GM12878 (cell line): ENCODE results near the gene ARHGAP26. TPM values are rescaled to one million over a fixed set of nuclear protein-coding genes. Genes with fewer than 3 reads are reported as not detected.

Experiments
- ATAC-seq: fragments of 200-7000 bp; cut with Tn5 transposase; 3 replicates; pipeline ENCODE4 v1.9.1; 2020; ENCODE audit warnings: mild to moderate bottlenecking, moderate library complexity
- BruUV-seq: library from RNA; stranded (reverse); fragments of 400-500 nt; replicated peaks from 2 replicates; lab custom pipeline; 2021; lab: Mats Ljungman, UMichigan
- CTCF ChIA-PET: fragments of 300-600 bp; sonication (Branson Sonifier 250); formaldehyde crosslinking; extraction: SDS; loops from one replicate; lab custom pipeline; 2021; ENCODE audit warnings: inconsistent platforms; lab: Yijun Ruan, JAX
- POLR2A ChIA-PET: fragments of 350-600 bp; formaldehyde crosslinking; extraction: SDS; loops from one replicate; lab custom pipeline; 2021; ENCODE audit warnings: inconsistent platforms; lab: Charles Lee
- RAD21 ChIA-PET: fragments of 300-600 bp; sonication (Branson Sonifier 250); formaldehyde crosslinking; loops from one replicate; lab custom pipeline; 2023; ENCODE audit warnings: antibody characterized with exemption; ENCODE audit not compliant: unreplicated experiment; lab: Charles Lee
- SMC1A ChIA-PET: fragments of 300-600 bp; sonication (Branson Sonifier 250); formaldehyde crosslinking; loops from one replicate; lab custom pipeline; 2023; ENCODE audit not compliant: unreplicated experiment, uncharacterized antibody; lab: Charles Lee
- DNase-seq: peaks from one replicate; pipeline ENCODE4 v3.0.0-alpha.2; 2011; ENCODE audit warnings: low read depth, low spot score
- FAIRE-seq: peaks from 3 replicates; lab custom pipeline; 2011; peaks lifted over from hg19 to GRCh38; lab: Jason Lieb, UNC
- H2AFZ ChIP-seq: 2 replicates; pipeline ENCODE4 v1.6.0; 2011; ENCODE audit warnings: low read depth, low read length, control low read depth; ENCODE audit not compliant: control insufficient read depth
- H3K27ac ChIP-seq: 2 replicates; pipeline ENCODE4 v1.5.1; 2011; ENCODE audit warnings: control low read depth; ENCODE audit not compliant: control insufficient read depth, insufficient read depth
- H3K27me3 ChIP-seq, 2 experiments: replicated peaks in 1 of 2; 2 replicates each; pipeline versions ENCODE4 v1.6.0 to v1.6.1; 2011; ENCODE audit warnings: low read length in 1 of 2; ENCODE audit not compliant: control insufficient read depth in 2 of 2, insufficient read depth in 2 of 2
- H3K36me3 ChIP-seq, 2 experiments: 2 replicates each; pipeline ENCODE4 v1.5.1; 2011; ENCODE audit warnings: low read length in 1 of 2; ENCODE audit not compliant: control insufficient read depth in 2 of 2, insufficient read depth in 2 of 2
- H3K4me1 ChIP-seq: 2 replicates; pipeline ENCODE4 v1.6.1; 2011; ENCODE audit warnings: mild to moderate bottlenecking, low read length, moderate library complexity, mixed read lengths; ENCODE audit not compliant: control insufficient read depth, insufficient read depth
- H3K4me2 ChIP-seq: 2 replicates; pipeline ENCODE4 v1.6.0; 2011; ENCODE audit warnings: control low read depth; ENCODE audit not compliant: control insufficient read depth, insufficient read depth
- H3K4me3 ChIP-seq: fragments of 200-600 bp; sonication (generic); 2 replicates; pipeline ENCODE4 v1.5.1; 2016
- H3K79me2 ChIP-seq: 2 replicates; pipeline ENCODE4 v1.6.0; 2011; ENCODE audit warnings: low read length; ENCODE audit not compliant: control insufficient read depth, insufficient read depth
- H3K9ac ChIP-seq: 2 replicates; pipeline ENCODE4 v1.8.0; 2011; ENCODE audit warnings: low read length, control low read depth, mixed read lengths; ENCODE audit not compliant: control insufficient read depth, insufficient read depth
- H3K9me3 ChIP-seq: replicated peaks from 3 replicates; pipeline ENCODE4 v1.5.1; 2011; ENCODE audit warnings: mild to moderate bottlenecking, low read length; ENCODE audit not compliant: control insufficient read depth, insufficient read depth
- H4K20me1 ChIP-seq: 2 replicates; pipeline ENCODE4 v1.6.0; 2011; ENCODE audit not compliant: control insufficient read depth, insufficient read depth
- BACH1 ChIP-seq: fragments of 450-650 bp; IDR thresholded peaks from 2 replicates; pipeline ENCODE4 v1.6.1; 2017; ENCODE audit warnings: mild to moderate bottlenecking, borderline replicate concordance
- CBX5 ChIP-seq: sonication (generic); IDR thresholded peaks from 2 replicates; pipeline ENCODE4 v1.6.1; 2016; ENCODE audit warnings: low read depth, moderate library complexity, mild to moderate bottlenecking, inconsistent platforms
- HDAC6 ChIP-seq: fragments of 200-600 bp; sonication (generic); IDR thresholded peaks from one replicate; pipeline ENCODE4 v1.8.0; 2017; ENCODE audit warnings: antibody characterized with exemption; ENCODE audit not compliant: unreplicated experiment
- RUNX3 ChIP-seq: IDR thresholded peaks from 2 replicates; pipeline ENCODE4 v1.6.1; 2012; ENCODE audit warnings: low read length, inconsistent platforms
- ZZZ3 ChIP-seq: IDR thresholded peaks from 2 replicates; pipeline ENCODE4 v1.6.1; 2011; ENCODE audit warnings: low read depth; ENCODE audit not compliant: control insufficient read depth, insufficient read length
- WGBS: methylation state at CpG from one replicate; pipeline ENCODE4 v1.1.6; 2016; ENCODE audit warnings: low lambda C conversion rate; ENCODE audit not compliant: insufficient replicate concordance, insufficient coverage; ENCODE audit errors: missing lambda C conversion rate; 5-methylcytosine and 5-hydroxymethylcytosine counted together
- in situ Hi-C: fragments of 300-500 bp; cut with MboI; formaldehyde crosslinking; loops from 9 replicates; pipeline ENCODE4 v1.14.3; 2018; ENCODE audit warnings: mixed read lengths
- intact Hi-C: fragments of 100-400 bp; cut with micrococcal nuclease; formaldehyde crosslinking; loops from one replicate; pipeline ENCODE4 v1.14.2; 2022; ENCODE audit not compliant: unreplicated experiment
- polyA plus RNA-seq, 11 experiments: library from polyadenylated mRNA; depleted of rRNA in 4 of 11; unstranded in 6 of 11; stranded (reverse) in 5 of 11; fragments of >200 nt; fragmentation: Nextera tagmentation in 4 of 11; fragmentation: Illumina TruSeq in 1 of 11; extraction: Ambion mirVana in 4 of 11; extraction: Trizol in 1 of 11; gene quantifications; 1 replicate in 1 of 11; 2 replicates in 10 of 11; pipeline versions ENCODE4 v1.2.1 to v1.2.3, GENCODE V29; 2011 to 2016; ENCODE audit warnings: inconsistent platforms in 2 of 11, missing spikeins in 2 of 11, low read depth in 1 of 11
- total RNA-seq, 4 experiments: library from RNA; depleted of rRNA in 3 of 4; stranded (reverse); fragments of >200 nt in 3 of 4; fragmentation: Illumina TruSeq in 1 of 4; extraction: Trizol in 1 of 4; gene quantifications; 2 replicates each; pipeline versions ENCODE4 v1.2.1 to v1.2.3, GENCODE V29; 2013 to 2021
- TF ChIP-seq, protein P1 (sequence below): fragments of 450-650 bp; IDR thresholded peaks from 2 replicates; pipeline ENCODE4 v1.6.1; 2016; ENCODE audit warnings: mild to moderate bottlenecking, moderate library complexity, borderline replicate concordance
- TF ChIP-seq, protein P2 (sequence below): fragments of 450-650 bp; formaldehyde crosslinking; IDR thresholded peaks from 2 replicates; pipeline ENCODE4 v1.4.0; 2022; ENCODE audit warnings: mild to moderate bottlenecking, moderate library complexity
- TF ChIP-seq, protein P3 (sequence below): fragments of 450-650 bp; IDR thresholded peaks from 2 replicates; pipeline ENCODE4 v1.6.1; 2017; ENCODE audit warnings: mild to moderate bottlenecking, moderate library complexity
- TF ChIP-seq, protein P4 (sequence below): IDR thresholded peaks from 2 replicates; pipeline ENCODE4 v1.6.1; 2012; ENCODE audit warnings: low read depth, low read length, improper control_type of control experiment

The ARHGAP26 gene
- total and polyA plus RNA-seq, 10 of the 15 experiments (the other 5 are each of a cell fraction or from before 2014, with no cell fraction given) = 9.4 to 41.5 (median 19.3) TPM

DNA sequence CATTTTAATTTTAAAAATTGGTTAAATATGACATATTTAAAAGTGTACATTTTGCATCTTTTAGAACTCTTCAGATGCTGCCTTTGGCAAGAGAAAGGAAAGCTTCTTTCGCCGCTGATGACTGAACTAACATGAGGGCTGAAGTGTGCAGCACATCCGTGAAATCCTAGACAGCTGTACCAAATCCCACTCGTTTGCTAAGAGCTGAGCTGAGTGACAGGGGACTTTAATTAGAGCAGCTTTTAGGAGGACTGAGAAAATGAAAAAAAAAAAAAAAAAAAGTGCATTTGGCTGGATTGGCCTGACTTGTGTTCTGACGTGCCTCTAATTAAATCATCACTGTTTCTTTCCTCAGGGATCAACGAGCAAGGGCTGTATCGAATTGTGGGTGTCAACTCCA lies 271.3 kb downstream of the ARHGAP26 start:
- H2AFZ ChIP-seq = no peak overlapping the region
- intact Hi-C loops = no loop called here
- no peak overlapping the region for H3K4me3 ChIP-seq
- H3K9me3 ChIP-seq = no peaks in the 10 kb centered on the region; the same call in 2 of the 3 replicates
- no peak for FAIRE-seq
- no peaks in the 10 kb centered on the region for H4K20me1 ChIP-seq
- CTCF ChIA-PET = interaction anchor here (1.0 to 1.7 kb wide), 7 partner anchors 8 to 25 kb away, joined by 3 to 7 read pairs (median 4); no protein-coding TSS in a partner anchor
- no peak for DNase-seq
- peaks cover 28% of the 10 kb centered on the region for H3K4me1 ChIP-seq
- no peak overlapping the region for H3K9ac ChIP-seq
- in situ Hi-C loops = no loop called here
- no peak overlapping the region for H3K27ac ChIP-seq
- H3K36me3 ChIP-seq = peaks cover 2 to 3% of the 10 kb centered on the region in 2 experiments; a peak in 1 of 4 replicates
- RAD21 ChIA-PET = interaction anchor here (1.8 kb wide), 2 partner anchors 13 to 188 kb away, joined by 4 to 6 read pairs; no protein-coding TSS in a partner anchor
- ATAC-seq = no peak
- H3K79me2 ChIP-seq = no peaks in the 10 kb centered on the region; the same call in 1 of the 2 replicates
- whole genome bisulfite sequencing = 88% methylated on average over 7 of the region's 7 CpGs
- POLR2A ChIA-PET = interaction anchor here (0.6 to 7.6 kb wide), 6 partner anchors 9 to 347 kb away, joined by 3 to 62 read pairs (median 4); no protein-coding TSS in a partner anchor
- no TSS peak for BruUV-seq
- H3K4me2 ChIP-seq = no peak overlapping the region
- no peaks in the 10 kb centered on the region for H3K27me3 ChIP-seq
- SMC1A ChIA-PET = interaction anchor here (0.6 to 24.2 kb wide), 7 partner anchors 14 to 147 kb away, joined by 3 to 441 read pairs (median 4); no protein-coding TSS in a partner anchor
- TF ChIP-seq, protein P1, sequence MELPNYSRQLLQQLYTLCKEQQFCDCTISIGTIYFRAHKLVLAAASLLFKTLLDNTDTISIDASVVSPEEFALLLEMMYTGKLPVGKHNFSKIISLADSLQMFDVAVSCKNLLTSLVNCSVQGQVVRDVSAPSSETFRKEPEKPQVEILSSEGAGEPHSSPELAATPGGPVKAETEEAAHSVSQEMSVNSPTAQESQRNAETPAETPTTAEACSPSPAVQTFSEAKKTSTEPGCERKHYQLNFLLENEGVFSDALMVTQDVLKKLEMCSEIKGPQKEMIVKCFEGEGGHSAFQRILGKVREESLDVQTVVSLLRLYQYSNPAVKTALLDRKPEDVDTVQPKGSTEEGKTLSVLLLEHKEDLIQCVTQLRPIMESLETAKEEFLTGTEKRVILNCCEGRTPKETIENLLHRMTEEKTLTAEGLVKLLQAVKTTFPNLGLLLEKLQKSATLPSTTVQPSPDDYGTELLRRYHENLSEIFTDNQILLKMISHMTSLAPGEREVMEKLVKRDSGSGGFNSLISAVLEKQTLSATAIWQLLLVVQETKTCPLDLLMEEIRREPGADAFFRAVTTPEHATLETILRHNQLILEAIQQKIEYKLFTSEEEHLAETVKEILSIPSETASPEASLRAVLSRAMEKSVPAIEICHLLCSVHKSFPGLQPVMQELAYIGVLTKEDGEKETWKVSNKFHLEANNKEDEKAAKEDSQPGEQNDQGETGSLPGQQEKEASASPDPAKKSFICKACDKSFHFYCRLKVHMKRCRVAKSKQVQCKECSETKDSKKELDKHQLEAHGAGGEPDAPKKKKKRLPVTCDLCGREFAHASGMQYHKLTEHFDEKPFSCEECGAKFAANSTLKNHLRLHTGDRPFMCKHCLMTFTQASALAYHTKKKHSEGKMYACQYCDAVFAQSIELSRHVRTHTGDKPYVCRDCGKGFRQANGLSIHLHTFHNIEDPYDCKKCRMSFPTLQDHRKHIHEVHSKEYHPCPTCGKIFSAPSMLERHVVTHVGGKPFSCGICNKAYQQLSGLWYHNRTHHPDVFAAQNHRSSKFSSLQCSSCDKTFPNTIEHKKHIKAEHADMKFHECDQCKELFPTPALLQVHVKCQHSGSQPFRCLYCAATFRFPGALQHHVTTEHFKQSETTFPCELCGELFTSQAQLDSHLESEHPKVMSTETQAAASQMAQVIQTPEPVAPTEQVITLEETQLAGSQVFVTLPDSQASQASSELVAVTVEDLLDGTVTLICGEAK = no peak
- TF ChIP-seq ZZZ3 (no peak), RUNX3 (no peak), HDAC6 (no peak), BACH1 (no peak), CBX5 (no peak)
- TF ChIP-seq, protein P2, sequence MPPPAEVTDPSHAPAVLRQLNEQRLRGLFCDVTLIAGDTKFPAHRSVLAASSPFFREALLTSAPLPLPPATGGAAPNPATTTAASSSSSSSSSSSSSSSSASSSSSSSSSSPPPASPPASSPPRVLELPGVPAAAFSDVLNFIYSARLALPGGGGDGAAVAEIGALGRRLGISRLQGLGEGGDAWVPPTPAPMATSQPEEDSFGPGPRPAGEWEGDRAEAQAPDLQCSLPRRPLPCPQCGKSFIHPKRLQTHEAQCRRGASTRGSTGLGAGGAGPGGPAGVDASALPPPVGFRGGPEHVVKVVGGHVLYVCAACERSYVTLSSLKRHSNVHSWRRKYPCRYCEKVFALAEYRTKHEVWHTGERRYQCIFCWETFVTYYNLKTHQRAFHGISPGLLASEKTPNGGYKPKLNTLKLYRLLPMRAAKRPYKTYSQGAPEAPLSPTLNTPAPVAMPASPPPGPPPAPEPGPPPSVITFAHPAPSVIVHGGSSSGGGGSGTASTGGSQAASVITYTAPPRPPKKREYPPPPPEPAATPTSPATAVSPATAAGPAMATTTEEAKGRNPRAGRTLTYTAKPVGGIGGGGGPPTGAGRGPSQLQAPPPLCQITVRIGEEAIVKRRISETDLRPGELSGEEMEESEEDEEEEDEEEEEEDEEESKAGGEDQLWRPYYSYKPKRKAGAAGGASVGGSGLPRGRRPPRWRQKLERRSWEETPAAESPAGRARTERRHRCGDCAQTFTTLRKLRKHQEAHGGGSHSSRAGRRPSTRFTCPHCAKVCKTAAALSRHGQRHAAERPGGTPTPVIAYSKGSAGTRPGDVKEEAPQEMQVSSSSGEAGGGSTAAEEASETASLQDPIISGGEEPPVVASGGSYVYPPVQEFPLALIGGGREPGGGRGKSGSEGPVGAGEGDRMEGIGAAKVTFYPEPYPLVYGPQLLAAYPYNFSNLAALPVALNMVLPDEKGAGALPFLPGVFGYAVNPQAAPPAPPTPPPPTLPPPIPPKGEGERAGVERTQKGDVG = no peak
- TF ChIP-seq, protein P3, sequence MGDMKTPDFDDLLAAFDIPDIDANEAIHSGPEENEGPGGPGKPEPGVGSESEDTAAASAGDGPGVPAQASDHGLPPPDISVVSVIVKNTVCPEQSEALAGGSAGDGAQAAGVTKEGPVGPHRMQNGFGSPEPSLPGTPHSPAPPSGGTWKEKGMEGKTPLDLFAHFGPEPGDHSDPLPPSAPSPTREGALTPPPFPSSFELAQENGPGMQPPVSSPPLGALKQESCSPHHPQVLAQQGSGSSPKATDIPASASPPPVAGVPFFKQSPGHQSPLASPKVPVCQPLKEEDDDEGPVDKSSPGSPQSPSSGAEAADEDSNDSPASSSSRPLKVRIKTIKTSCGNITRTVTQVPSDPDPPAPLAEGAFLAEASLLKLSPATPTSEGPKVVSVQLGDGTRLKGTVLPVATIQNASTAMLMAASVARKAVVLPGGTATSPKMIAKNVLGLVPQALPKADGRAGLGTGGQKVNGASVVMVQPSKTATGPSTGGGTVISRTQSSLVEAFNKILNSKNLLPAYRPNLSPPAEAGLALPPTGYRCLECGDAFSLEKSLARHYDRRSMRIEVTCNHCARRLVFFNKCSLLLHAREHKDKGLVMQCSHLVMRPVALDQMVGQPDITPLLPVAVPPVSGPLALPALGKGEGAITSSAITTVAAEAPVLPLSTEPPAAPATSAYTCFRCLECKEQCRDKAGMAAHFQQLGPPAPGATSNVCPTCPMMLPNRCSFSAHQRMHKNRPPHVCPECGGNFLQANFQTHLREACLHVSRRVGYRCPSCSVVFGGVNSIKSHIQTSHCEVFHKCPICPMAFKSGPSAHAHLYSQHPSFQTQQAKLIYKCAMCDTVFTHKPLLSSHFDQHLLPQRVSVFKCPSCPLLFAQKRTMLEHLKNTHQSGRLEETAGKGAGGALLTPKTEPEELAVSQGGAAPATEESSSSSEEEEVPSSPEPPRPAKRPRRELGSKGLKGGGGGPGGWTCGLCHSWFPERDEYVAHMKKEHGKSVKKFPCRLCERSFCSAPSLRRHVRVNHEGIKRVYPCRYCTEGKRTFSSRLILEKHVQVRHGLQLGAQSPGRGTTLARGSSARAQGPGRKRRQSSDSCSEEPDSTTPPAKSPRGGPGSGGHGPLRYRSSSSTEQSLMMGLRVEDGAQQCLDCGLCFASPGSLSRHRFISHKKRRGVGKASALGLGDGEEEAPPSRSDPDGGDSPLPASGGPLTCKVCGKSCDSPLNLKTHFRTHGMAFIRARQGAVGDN = no peak
- TF ChIP-seq, protein P4, sequence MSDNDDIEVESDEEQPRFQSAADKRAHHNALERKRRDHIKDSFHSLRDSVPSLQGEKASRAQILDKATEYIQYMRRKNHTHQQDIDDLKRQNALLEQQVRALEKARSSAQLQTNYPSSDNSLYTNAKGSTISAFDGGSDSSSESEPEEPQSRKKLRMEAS = no peak
